T-helper 1 cell treated with Interleukin-12 subunit alpha and Interleukin-12 subunit beta and Interleukin-4 antibody, amounts not matched to agents 30 μg/mL and 1 μg/mL, for 36 hours (primary cell): ENCODE measurements around the gene PDE10A.
"Not testable (repeated sequence)": the region's sequence is repeated elsewhere in the genome, so short reads cannot be mapped to it uniquely, and the experiment has no call there.

ENCODE experiments used
- H3K27ac Mint-ChIP-seq: one replicate; pipeline ENCODE4 v1.8.0; 2021; ENCODE audit warnings: mild to moderate bottlenecking, mixed read lengths
- H3K27me3 Mint-ChIP-seq: one replicate; pipeline ENCODE4 v1.8.0; 2021; ENCODE audit warnings: low read depth, mixed read lengths
- H3K36me3 Mint-ChIP-seq: one replicate; pipeline ENCODE4 v1.8.0; 2021; ENCODE audit warnings: low read depth, mixed read lengths
- H3K4me1 Mint-ChIP-seq: one replicate; pipeline ENCODE4 v1.8.0; 2021; ENCODE audit warnings: low read depth, mixed read lengths
- H3K4me3 Mint-ChIP-seq: one replicate; pipeline ENCODE4 v1.8.0; 2021; ENCODE audit warnings: mild to moderate bottlenecking, moderate library complexity, mixed read lengths
- H3K9me3 Mint-ChIP-seq: one replicate; pipeline ENCODE4 v1.8.0; 2021; ENCODE audit warnings: mixed read lengths

Gene PDE10A

DNA sequence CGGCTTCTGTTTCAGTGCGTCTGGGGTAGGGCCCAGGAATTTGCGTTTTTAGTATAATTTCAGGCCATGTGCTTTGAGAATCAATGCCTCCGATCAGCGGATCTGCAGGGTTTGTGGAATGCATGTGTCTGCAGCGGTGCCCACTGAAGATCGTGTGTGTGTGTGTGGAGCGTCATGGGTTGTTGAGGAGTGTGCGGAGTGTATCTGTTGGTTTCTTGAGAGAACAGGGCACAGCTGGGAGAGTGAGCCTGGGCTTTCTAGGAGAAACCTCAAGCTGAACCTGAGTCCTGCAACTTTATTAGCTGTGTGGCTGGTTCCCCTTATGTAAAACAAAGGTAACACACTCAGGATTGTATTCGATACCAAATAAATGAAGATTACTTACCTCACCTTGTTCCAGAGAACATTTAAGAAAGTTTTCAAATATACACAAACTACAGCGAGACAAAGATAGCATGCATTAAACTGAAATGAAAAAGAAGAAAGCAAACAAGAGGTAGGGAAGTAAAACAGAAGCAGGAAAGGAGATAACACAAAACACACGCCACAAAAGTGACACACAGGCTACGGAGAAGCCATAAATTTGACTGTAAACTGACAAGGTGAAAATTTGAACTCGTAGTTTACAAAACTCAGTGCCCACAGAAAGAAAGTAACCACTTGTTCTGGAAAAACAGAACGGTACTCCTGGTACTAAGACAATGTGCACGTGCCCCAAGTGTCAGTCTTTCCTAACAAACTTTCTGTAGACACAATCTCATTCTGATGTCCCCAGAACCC is 28.8 kb downstream of the PDE10A start:
- Mint-ChIP-seq H3K27ac (no peak overlapping the region), H3K4me1 (peaks cover 2% of the 10 kb centered on the region), H3K27me3 (peaks cover 5% of the 10 kb centered on the region), H3K9me3 (no peaks in the 10 kb centered on the region), H3K36me3 (no peaks in the 10 kb centered on the region), H3K4me3 (no peak overlapping the region)

DNA sequence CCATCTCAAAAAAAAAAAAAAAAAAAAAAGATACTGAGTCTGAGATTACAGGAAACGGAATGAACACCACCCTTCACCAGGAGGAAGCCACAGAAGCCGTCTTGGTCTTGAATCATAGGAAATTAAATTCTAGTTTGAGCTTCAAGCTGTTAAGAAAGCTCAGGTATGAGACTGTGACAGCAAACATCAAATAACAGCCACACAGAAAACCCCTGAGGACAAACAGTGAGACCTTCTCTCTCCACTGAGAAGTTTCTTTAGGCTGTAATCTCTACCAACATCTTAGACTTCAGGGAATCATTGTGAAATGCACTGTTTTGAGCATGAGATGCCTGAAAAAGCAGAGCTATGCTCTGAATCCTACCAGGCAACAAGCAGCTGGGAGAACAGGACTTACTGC is 30.8 kb downstream of the PDE10A start:
- Mint-ChIP-seq H3K4me3 (no peak overlapping the region), H3K9me3 (no peaks in the 10 kb centered on the region), H3K36me3 (no peaks in the 10 kb centered on the region), H3K27ac (no peak overlapping the region), H3K27me3 (peaks cover 5% of the 10 kb centered on the region), H3K4me1 (peaks cover 2% of the 10 kb centered on the region)

DNA sequence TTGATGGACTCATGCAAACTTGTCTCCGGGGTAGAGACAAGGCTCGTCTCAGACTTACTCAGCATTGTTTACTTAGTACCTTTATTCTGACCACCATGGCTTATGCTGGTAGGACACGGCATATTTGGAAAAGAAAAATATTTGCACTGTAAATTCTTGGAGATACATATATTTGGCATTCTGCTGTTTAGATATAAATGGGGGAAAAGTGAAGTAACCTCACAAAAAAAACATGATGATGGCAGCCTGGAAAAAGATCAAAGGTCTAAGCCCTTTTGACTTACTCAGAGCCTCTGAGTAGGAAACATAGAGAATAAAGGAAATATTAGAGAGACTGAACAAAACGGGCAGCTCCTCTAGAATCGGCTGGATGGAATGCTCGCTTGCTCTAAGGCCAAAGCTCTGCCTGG is 32.5 kb downstream of the PDE10A start:
- H3K4me3 Mint-ChIP-seq, result no peak overlapping the region
- H3K27ac Mint-ChIP-seq, result no peak overlapping the region
- H3K4me1 Mint-ChIP-seq, result peaks cover 2% of the 10 kb centered on the region
- peaks cover 5% of the 10 kb centered on the region for H3K27me3 Mint-ChIP-seq
- H3K36me3 Mint-ChIP-seq, result no peaks in the 10 kb centered on the region
- no peaks in the 10 kb centered on the region for H3K9me3 Mint-ChIP-seq

DNA sequence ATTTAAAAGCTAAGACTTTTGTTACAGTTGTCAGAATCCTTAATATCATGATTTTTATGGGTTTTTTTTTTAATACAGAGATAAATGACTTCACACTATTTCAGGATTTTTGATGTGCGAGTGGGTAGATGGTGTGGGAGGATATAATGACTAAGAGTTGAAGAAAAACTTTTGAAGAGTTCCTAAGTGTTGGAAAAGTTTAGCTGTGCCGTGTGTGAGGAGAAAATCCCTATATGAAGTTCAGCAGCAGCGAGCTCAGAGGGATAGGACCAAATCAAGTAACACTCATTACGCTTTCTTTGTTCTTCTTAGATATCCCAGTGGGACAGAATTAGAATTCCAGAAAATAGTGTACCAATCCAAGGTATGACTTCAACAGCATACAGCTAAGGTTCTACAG is 34.1 kb downstream of the PDE10A start:
- Mint-ChIP-seq H3K27ac (no peak overlapping the region), H3K4me3 (no peak overlapping the region), H3K4me1 (peaks cover under 1% of the 10 kb centered on the region), H3K9me3 (no peaks in the 10 kb centered on the region), H3K36me3 (no peaks in the 10 kb centered on the region), H3K27me3 (peaks cover 5% of the 10 kb centered on the region)

DNA sequence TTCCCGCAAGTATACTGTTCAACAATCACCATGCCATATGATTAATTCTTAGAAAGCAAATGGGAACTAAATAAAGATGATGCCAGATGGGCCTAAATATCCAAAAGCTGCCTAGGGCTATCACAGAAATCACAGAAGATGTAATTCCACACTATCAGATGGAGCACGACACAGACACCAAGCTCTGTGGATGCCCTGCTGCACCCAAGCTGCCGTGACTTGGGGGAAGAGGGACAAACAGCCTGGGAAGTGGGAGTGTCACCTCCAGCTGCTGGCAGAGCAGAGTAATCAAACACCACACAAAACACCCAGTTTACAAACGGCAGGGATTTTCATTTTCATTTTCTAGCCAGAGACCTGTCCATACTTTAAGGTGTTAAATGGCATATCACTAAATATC is 35.7 kb downstream of the PDE10A start:
- no peak overlapping the region for H3K4me3 Mint-ChIP-seq
- H3K27ac Mint-ChIP-seq, result no peak overlapping the region

DNA sequence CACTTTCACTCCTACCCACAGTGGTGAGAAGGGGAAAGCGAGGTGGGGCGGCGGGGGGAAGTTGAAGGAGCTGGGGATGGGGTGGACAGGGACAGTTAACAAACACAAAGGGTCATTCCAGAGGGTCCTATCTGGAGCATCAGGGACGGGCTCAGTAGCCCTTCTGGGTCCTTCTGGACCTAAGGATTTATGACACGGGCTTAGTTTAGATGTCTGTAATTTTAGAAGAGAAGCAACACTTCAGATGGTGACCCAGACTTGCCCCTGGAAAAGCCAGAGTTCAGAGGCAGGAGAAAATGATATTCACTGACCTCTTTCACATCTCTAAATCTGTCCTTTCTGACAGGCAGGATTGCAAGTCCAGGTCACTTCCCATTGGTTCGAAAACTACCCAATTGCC is 36.3 kb downstream of the PDE10A start:
- Mint-ChIP-seq H3K9me3 (no peaks in the 10 kb centered on the region), H3K4me1 (no peaks in the 10 kb centered on the region), H3K27me3 (no peaks in the 10 kb centered on the region), H3K4me3 (no peak overlapping the region), H3K27ac (no peak overlapping the region), H3K36me3 (no peaks in the 10 kb centered on the region)

More for the DNA sequence above, 35.7 kb downstream of the PDE10A start:
- H3K36me3 Mint-ChIP-seq, result no peaks in the 10 kb centered on the region
- H3K27me3 Mint-ChIP-seq, result no peaks in the 10 kb centered on the region
- H3K4me1 Mint-ChIP-seq, result no peaks in the 10 kb centered on the region
- H3K9me3 Mint-ChIP-seq, result no peaks in the 10 kb centered on the region

DNA sequence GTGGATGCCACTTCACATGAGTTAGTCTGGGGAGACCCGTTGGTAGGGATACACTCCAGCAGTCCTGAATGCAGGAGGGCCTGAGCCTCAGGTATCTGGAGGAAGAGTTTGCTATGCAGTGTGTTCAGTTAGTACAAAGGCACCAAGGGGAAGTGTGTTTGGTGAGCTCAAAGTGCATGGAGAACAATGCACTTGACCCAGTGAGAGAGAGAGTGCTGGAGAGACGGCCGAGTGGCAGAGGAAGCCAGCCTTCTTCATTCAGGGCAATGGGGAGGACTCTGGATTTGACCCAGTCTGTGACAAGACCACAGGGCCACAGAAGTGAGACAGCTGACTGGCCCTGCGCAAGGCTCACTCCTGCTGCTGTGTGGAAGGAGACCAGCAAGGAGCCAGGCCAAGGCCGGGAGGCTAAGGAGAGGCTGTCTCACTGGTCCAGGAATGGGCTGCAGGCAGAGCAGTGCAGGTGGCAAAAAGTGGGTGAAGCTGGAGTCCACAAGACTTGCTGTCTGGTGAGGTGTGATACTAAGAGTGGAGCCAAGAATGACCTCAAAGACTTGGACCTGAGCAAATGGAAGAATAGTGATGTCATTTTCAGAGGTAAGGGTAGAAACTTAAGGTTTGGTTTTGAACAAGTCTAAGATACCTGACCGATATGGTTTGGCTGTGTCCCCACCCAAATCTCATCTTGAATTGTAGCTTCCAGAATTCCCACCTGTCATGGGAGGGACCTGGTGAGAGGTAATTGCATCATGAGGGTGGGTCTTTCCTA is 38.0 kb downstream of the PDE10A start:
- Mint-ChIP-seq H3K27ac (no peak overlapping the region), H3K36me3 (no peaks in the 10 kb centered on the region), H3K27me3 (no peaks in the 10 kb centered on the region), H3K4me3 (no peak overlapping the region), H3K4me1 (no peaks in the 10 kb centered on the region), H3K9me3 (no peaks in the 10 kb centered on the region)

GRCh38 chr6:165621940-165622339 is 41.1 kb downstream of the PDE10A start:
- Mint-ChIP-seq H3K27ac (no peak overlapping the region), H3K4me3 (no peak overlapping the region), H3K4me1 (no peaks in the 10 kb centered on the region), H3K9me3 (no peaks in the 10 kb centered on the region), H3K36me3 (no peaks in the 10 kb centered on the region), H3K27me3 (no peaks in the 10 kb centered on the region)

- not testable (repeated sequence) for H3K27ac Mint-ChIP-seq, H3K36me3 Mint-ChIP-seq, H3K4me3 Mint-ChIP-seq, H3K4me1 Mint-ChIP-seq, H3K9me3 Mint-ChIP-seq, H3K27me3 Mint-ChIP-seq
Observed at GRCh38 chr6:165618891-165619290, 44.1 kb downstream of the PDE10A start.

DNA sequence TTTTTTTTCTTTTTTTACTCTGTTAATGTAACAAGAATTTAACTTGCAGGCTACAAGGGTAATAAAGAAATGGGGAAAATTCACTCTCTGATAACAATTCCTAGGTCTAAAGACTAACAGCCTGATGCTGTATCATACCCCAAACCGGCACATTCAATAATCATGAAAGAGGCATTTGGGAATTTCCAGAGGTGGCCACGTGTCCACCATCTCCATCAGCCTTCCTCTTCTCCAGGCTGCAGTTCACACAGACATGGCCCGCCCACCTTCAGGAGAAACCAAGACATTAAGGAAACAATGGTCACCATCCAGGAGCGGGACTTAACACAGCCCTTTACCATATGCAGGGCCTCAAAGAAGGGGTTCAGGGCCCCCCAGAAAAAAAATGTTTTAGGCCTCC is 44.8 kb downstream of the PDE10A start:
- no peaks in the 10 kb centered on the region for H3K36me3 Mint-ChIP-seq
- H3K27me3 Mint-ChIP-seq, result no peaks in the 10 kb centered on the region
- no peak overlapping the region for H3K27ac Mint-ChIP-seq
- H3K4me1 Mint-ChIP-seq, result no peaks in the 10 kb centered on the region
- no peak overlapping the region for H3K4me3 Mint-ChIP-seq
- H3K9me3 Mint-ChIP-seq, result no peaks in the 10 kb centered on the region

DNA sequence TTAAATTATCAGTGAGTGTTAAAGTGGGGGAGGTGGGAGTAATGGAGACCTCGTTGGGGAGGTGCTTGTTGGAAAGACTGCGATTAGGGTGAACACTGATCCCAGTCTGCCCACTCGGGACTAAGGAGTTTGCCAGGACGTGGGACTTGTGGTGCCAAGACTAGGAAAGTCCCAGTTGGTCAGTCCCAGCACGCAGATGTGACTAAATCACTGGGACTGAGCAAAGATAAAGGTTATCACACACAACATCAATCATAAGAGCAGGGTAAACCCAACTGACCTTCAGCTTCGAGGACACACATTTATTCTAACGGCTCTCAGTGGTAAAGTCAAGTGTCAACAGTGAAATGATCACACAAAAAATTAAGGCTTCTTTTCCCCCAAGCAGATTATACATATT is 45.5 kb downstream of the PDE10A start:
- no peaks in the 10 kb centered on the region for H3K9me3 Mint-ChIP-seq
- no peak overlapping the region for H3K27ac Mint-ChIP-seq
- H3K4me1 Mint-ChIP-seq, result no peaks in the 10 kb centered on the region
- H3K36me3 Mint-ChIP-seq, result no peaks in the 10 kb centered on the region
- no peak overlapping the region for H3K4me3 Mint-ChIP-seq
- no peaks in the 10 kb centered on the region for H3K27me3 Mint-ChIP-seq

DNA sequence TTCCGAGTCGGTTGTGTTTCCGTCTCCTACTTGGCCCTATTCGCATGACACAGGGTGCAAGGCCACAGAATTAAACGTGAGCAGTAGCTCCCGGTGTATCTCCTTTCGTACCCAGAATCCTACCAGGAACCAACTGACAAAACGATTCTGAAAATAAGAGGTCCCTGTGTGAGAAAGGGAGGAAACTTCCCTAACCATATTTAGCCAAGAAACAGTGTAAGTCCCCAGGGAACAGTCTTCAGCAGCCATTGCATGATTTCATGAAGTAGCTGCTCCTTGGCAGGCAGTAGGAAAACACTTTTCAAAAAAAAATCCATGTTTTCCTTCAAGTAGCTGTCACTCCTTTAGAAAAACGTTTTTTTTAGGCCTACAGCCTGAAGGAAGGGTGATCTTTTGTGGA is 46.9 kb downstream of the PDE10A start:
- Mint-ChIP-seq H3K36me3 (no peaks in the 10 kb centered on the region), H3K27me3 (no peaks in the 10 kb centered on the region), H3K9me3 (no peaks in the 10 kb centered on the region), H3K4me1 (no peaks in the 10 kb centered on the region), H3K4me3 (no peak overlapping the region), H3K27ac (no peak overlapping the region)

GRCh38 chr6:165615636-165616035 is 47.4 kb downstream of the PDE10A start:
- H3K4me1 Mint-ChIP-seq, result no peaks in the 10 kb centered on the region
- no peaks in the 10 kb centered on the region for H3K27me3 Mint-ChIP-seq
- H3K9me3 Mint-ChIP-seq, result no peaks in the 10 kb centered on the region
- no peak overlapping the region for H3K4me3 Mint-ChIP-seq
- no peak overlapping the region for H3K27ac Mint-ChIP-seq
- no peaks in the 10 kb centered on the region for H3K36me3 Mint-ChIP-seq

GRCh38 chr6:165611294-165611693 is 51.7 kb downstream of the PDE10A start:
- no peak overlapping the region for H3K4me3 Mint-ChIP-seq
- H3K27ac Mint-ChIP-seq, result no peak overlapping the region
- no peaks in the 10 kb centered on the region for H3K27me3 Mint-ChIP-seq
- no peaks in the 10 kb centered on the region for H3K4me1 Mint-ChIP-seq
- H3K9me3 Mint-ChIP-seq, result peaks cover 3% of the 10 kb centered on the region
- H3K36me3 Mint-ChIP-seq, result no peaks in the 10 kb centered on the region

GRCh38 chr6:165608577-165608976 is 54.5 kb downstream of the PDE10A start:
- H3K4me3 Mint-ChIP-seq, H3K4me1 Mint-ChIP-seq, H3K9me3 Mint-ChIP-seq, H3K27me3 Mint-ChIP-seq, H3K27ac Mint-ChIP-seq, H3K36me3 Mint-ChIP-seq: not testable (repeated sequence)
